Hepatocyte (in vitro differentiated cells): ENCODE data around the gene MIA.

Experiments
- CTCF ChIP-seq: fragments of 200-600 bp; sonication (generic); IDR thresholded peaks from 2 replicates; pipeline ENCODE4 v1.5.1; 2016; ENCODE audit warnings: antibody characterized with exemption, mild to moderate bottlenecking; ENCODE audit not compliant: poor library complexity
- EZH2 ChIP-seq: fragments of 200-600 bp; sonication (generic); IDR thresholded peaks from 2 replicates; pipeline ENCODE4 v1.6.1; 2016; ENCODE audit warnings: antibody characterized with exemption, mild to moderate bottlenecking, borderline replicate concordance

GRCh38 chr19:40750874-40751537 lies 24.3 kb upstream of the MIA start, which contains the start of gene SNRPA:
- TF ChIP-seq EZH2 (no peak), CTCF (no peak)
